M059J (cell line): ENCODE data around the gene GFRA1. TPM values are rescaled to one million over a fixed set of nuclear protein-coding genes. Genes with fewer than 3 reads are reported as not detected.

Experiments
- DNase-seq: peaks from one replicate; pipeline ENCODE4 v3.0.0-alpha.2; 2012; ENCODE audit warnings: low read depth
- total RNA-seq: library from RNA; depleted of rRNA; stranded (reverse); fragments of >200 nt; shearing (Covaris generic); gene quantifications from 2 replicates; pipeline ENCODE4 v1.2.3, GENCODE V29; 2014; rRNA removed

GFRA1 gene
- total RNA-seq, 1 experiment from 2014 or later, result 49.4 TPM

GRCh38 chr10:116030576-116030975 is 242.4 kb downstream of the GFRA1 start:
- no peak for DNase-seq

GRCh38 chr10:116029826-116030225 is 243.2 kb downstream of the GFRA1 start:
- DNase-seq, result no peak

- DNase-seq, result no peak
Observed at GRCh38 chr10:116027355-116027754, 245.7 kb downstream of the GFRA1 start.

- DNase-seq, result no peak
Observed at GRCh38 chr10:116026725-116027124, 246.3 kb downstream of the GFRA1 start.

GRCh38 chr10:116026315-116026714 is 246.7 kb downstream of the GFRA1 start:
- DNase-seq, result peak; percentile 13

GRCh38 chr10:116024271-116024878 is 248.6 kb downstream of the GFRA1 start:
- no peak for DNase-seq

- DNase-seq, result no peak
Observed at GRCh38 chr10:116017405-116017804, 255.6 kb downstream of the GFRA1 start.

GRCh38 chr10:116015583-116016333 is 257.2 kb downstream of the GFRA1 start:
- peak; percentile 50 for DNase-seq

- DNase-seq, result peak; percentile 69
Observed at GRCh38 chr10:116014871-116015582, 258.0 kb downstream of the GFRA1 start.

GRCh38 chr10:116014326-116014725 is 258.7 kb downstream of the GFRA1 start:
- no peak for DNase-seq

- DNase-seq, result no peak
Observed at GRCh38 chr10:116011929-116012328, 261.1 kb downstream of the GFRA1 start.

GRCh38 chr10:116007256-116007891 is 265.6 kb downstream of the GFRA1 start:
- DNase-seq, result no peak

Other genes starting within 250 kb of the GFRA1 start
- not detected in 2 replicates for gene CCDC172, start 51.2 kb upstream of the GFRA1 start, total RNA-seq
- gene PNLIPRP3, start 154.6 kb upstream of the GFRA1 start, total RNA-seq, result not detected in 2 replicates